Measurements from ENCODE around the gene IDH2.

DNA sequence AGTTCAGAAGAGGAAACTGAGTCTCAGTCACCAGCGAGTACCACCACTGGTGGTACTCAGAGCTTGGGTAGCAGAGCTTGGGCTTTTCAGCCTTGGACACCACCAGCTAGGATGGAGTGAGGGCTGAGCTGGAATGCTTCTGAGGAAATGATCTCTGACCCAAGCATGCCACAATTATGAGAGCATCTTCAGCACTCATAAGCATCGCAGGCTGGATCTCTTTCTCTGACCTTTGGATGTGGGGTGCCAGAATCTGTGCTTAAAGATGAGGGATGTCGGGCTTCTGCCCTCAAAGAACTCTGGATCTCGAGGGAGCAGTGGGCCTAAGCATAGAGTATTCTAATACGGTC is 64.8 kb downstream of the IDH2 start:
- no peak for TF ChIP-seq NFYB (CRISPR knock-in tag; conservative IDR thresholded peaks at IDR 0.05; ENCODE audit: low read depth)
- TF ChIP-seq NR2C2 (CRISPR knock-in tag; IDR thresholded peaks at IDR 0.05) = no peak
- no peak for TF ChIP-seq CTCF (IDR thresholded peaks at IDR 0.05)
- TF ChIP-seq, protein P1, sequence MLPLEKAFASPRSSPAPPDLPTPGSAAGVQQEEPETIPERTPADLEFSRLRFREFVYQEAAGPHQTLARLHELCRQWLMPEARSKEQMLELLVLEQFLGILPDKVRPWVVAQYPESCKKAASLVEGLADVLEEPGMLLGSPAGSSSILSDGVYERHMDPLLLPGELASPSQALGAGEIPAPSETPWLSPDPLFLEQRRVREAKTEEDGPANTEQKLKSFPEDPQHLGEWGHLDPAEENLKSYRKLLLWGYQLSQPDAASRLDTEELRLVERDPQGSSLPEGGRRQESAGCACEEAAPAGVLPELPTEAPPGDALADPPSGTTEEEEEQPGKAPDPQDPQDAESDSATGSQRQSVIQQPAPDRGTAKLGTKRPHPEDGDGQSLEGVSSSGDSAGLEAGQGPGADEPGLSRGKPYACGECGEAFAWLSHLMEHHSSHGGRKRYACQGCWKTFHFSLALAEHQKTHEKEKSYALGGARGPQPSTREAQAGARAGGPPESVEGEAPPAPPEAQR (CRISPR knock-in tag; IDR thresholded peaks at IDR 0.05) = no peak
